GM23338 (cell line): ENCODE results near the gene PDGFC.

Experiments used
- POLR2AphosphoS5 ChIP-seq: IDR thresholded peaks from 2 replicates; pipeline ENCODE4 v1.6.1; 2016; ENCODE audit warnings: antibody characterized with exemption, low read depth
- TF ChIP-seq, protein P1 (sequence below), 2 experiments: fragments of 200-600 bp in 1 of 2; sonication (generic) in 1 of 2; conservative IDR thresholded peaks; 2 replicates each; pipeline versions ENCODE4 v1.5.1 to v1.6.1; 2016 to 2017; ENCODE audit warnings: antibody characterized with exemption in 2 of 2, low read depth in 2 of 2, mild to moderate bottlenecking in 2 of 2, moderate library complexity in 1 of 2

DNA sequence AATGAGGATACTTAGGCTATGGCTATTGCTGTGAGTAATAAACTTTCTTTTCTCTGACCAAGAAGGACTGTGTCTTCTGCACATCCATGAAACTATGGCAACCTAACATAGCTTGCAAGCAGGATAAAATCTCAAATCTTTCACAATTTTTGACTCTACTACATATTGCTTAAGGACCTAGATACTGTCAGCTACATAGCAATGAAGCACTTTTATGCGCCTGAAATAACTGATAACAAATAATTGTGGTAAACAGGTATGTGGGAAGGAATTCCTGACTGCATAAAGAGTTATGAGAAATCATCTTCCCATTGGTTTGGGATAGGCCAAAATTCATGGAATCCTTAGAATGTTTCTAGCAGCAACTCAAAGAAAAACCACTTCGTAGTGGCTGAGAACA, 41.2 kb upstream of the PDGFC start:
- no peak for TF ChIP-seq POLR2AphosphoS5
- TF ChIP-seq, protein P1, sequence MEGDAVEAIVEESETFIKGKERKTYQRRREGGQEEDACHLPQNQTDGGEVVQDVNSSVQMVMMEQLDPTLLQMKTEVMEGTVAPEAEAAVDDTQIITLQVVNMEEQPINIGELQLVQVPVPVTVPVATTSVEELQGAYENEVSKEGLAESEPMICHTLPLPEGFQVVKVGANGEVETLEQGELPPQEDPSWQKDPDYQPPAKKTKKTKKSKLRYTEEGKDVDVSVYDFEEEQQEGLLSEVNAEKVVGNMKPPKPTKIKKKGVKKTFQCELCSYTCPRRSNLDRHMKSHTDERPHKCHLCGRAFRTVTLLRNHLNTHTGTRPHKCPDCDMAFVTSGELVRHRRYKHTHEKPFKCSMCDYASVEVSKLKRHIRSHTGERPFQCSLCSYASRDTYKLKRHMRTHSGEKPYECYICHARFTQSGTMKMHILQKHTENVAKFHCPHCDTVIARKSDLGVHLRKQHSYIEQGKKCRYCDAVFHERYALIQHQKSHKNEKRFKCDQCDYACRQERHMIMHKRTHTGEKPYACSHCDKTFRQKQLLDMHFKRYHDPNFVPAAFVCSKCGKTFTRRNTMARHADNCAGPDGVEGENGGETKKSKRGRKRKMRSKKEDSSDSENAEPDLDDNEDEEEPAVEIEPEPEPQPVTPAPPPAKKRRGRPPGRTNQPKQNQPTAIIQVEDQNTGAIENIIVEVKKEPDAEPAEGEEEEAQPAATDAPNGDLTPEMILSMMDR (conservative IDR thresholded peaks at IDR 0.05; ENCODE audit: low read depth in 2 of 2) = no peak
